ENCODE data around the gene PSME3.
"Not testable (repeated sequence)": the region's sequence is repeated elsewhere in the genome, so short reads cannot be mapped to it uniquely, and the experiment has no call there.

DNA sequence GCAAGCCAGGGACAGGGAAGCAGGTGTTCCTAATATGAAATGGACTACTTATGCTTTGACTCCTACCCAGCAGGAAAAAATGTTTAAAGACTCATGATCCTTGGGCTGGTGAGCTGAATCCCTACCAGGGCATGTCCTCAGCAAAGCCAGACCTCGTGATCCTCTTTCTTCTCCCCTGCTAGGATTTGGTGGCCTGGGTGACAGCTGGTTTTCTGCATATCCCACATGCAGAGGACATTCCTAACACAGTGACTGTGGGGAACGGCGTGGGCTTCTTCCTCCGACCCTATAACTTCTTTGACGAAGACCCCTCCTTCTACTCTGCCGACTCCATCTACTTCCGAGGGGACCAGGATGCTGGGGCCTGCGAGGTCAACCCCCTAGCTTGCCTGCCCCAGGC lies 22.9 kb downstream of the PSME3 start:
- TF ChIP-seq POLR2AphosphoS5 (IDR thresholded peaks at IDR 0.05; ENCODE audit: low read depth); EZH2 (IDR thresholded peaks at IDR 0.05; ENCODE audit: low read depth, unreplicated experiment); EZH2phosphoT487 (IDR thresholded peaks at IDR 0.05; ENCODE audit: unreplicated experiment); JUNB (IDR thresholded peaks at IDR 0.05; ENCODE audit: unreplicated experiment); ZNF331 (CRISPR knock-in tag; IDR thresholded peaks at IDR 0.05; ENCODE audit: low read depth); CREB1 (CRISPR knock-in tag; IDR thresholded peaks at IDR 0.05; ENCODE audit: low read depth); NANOG (IDR thresholded peaks at IDR 0.05; ENCODE audit: borderline replicate concordance); STAT1 (IDR thresholded peaks at IDR 0.05; ENCODE audit: unreplicated experiment): not testable (repeated sequence)
- TF ChIP-seq, protein P1, sequence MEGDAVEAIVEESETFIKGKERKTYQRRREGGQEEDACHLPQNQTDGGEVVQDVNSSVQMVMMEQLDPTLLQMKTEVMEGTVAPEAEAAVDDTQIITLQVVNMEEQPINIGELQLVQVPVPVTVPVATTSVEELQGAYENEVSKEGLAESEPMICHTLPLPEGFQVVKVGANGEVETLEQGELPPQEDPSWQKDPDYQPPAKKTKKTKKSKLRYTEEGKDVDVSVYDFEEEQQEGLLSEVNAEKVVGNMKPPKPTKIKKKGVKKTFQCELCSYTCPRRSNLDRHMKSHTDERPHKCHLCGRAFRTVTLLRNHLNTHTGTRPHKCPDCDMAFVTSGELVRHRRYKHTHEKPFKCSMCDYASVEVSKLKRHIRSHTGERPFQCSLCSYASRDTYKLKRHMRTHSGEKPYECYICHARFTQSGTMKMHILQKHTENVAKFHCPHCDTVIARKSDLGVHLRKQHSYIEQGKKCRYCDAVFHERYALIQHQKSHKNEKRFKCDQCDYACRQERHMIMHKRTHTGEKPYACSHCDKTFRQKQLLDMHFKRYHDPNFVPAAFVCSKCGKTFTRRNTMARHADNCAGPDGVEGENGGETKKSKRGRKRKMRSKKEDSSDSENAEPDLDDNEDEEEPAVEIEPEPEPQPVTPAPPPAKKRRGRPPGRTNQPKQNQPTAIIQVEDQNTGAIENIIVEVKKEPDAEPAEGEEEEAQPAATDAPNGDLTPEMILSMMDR (conservative IDR thresholded peaks at IDR 0.05; ENCODE audit: low read depth in 2 of 2) = not testable (repeated sequence)
- TF ChIP-seq, protein P2, sequence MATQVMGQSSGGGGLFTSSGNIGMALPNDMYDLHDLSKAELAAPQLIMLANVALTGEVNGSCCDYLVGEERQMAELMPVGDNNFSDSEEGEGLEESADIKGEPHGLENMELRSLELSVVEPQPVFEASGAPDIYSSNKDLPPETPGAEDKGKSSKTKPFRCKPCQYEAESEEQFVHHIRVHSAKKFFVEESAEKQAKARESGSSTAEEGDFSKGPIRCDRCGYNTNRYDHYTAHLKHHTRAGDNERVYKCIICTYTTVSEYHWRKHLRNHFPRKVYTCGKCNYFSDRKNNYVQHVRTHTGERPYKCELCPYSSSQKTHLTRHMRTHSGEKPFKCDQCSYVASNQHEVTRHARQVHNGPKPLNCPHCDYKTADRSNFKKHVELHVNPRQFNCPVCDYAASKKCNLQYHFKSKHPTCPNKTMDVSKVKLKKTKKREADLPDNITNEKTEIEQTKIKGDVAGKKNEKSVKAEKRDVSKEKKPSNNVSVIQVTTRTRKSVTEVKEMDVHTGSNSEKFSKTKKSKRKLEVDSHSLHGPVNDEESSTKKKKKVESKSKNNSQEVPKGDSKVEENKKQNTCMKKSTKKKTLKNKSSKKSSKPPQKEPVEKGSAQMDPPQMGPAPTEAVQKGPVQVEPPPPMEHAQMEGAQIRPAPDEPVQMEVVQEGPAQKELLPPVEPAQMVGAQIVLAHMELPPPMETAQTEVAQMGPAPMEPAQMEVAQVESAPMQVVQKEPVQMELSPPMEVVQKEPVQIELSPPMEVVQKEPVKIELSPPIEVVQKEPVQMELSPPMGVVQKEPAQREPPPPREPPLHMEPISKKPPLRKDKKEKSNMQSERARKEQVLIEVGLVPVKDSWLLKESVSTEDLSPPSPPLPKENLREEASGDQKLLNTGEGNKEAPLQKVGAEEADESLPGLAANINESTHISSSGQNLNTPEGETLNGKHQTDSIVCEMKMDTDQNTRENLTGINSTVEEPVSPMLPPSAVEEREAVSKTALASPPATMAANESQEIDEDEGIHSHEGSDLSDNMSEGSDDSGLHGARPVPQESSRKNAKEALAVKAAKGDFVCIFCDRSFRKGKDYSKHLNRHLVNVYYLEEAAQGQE (IDR thresholded peaks at IDR 0.05; ENCODE audit: unreplicated experiment) = not testable (repeated sequence)
- TF ChIP-seq, protein P3, sequence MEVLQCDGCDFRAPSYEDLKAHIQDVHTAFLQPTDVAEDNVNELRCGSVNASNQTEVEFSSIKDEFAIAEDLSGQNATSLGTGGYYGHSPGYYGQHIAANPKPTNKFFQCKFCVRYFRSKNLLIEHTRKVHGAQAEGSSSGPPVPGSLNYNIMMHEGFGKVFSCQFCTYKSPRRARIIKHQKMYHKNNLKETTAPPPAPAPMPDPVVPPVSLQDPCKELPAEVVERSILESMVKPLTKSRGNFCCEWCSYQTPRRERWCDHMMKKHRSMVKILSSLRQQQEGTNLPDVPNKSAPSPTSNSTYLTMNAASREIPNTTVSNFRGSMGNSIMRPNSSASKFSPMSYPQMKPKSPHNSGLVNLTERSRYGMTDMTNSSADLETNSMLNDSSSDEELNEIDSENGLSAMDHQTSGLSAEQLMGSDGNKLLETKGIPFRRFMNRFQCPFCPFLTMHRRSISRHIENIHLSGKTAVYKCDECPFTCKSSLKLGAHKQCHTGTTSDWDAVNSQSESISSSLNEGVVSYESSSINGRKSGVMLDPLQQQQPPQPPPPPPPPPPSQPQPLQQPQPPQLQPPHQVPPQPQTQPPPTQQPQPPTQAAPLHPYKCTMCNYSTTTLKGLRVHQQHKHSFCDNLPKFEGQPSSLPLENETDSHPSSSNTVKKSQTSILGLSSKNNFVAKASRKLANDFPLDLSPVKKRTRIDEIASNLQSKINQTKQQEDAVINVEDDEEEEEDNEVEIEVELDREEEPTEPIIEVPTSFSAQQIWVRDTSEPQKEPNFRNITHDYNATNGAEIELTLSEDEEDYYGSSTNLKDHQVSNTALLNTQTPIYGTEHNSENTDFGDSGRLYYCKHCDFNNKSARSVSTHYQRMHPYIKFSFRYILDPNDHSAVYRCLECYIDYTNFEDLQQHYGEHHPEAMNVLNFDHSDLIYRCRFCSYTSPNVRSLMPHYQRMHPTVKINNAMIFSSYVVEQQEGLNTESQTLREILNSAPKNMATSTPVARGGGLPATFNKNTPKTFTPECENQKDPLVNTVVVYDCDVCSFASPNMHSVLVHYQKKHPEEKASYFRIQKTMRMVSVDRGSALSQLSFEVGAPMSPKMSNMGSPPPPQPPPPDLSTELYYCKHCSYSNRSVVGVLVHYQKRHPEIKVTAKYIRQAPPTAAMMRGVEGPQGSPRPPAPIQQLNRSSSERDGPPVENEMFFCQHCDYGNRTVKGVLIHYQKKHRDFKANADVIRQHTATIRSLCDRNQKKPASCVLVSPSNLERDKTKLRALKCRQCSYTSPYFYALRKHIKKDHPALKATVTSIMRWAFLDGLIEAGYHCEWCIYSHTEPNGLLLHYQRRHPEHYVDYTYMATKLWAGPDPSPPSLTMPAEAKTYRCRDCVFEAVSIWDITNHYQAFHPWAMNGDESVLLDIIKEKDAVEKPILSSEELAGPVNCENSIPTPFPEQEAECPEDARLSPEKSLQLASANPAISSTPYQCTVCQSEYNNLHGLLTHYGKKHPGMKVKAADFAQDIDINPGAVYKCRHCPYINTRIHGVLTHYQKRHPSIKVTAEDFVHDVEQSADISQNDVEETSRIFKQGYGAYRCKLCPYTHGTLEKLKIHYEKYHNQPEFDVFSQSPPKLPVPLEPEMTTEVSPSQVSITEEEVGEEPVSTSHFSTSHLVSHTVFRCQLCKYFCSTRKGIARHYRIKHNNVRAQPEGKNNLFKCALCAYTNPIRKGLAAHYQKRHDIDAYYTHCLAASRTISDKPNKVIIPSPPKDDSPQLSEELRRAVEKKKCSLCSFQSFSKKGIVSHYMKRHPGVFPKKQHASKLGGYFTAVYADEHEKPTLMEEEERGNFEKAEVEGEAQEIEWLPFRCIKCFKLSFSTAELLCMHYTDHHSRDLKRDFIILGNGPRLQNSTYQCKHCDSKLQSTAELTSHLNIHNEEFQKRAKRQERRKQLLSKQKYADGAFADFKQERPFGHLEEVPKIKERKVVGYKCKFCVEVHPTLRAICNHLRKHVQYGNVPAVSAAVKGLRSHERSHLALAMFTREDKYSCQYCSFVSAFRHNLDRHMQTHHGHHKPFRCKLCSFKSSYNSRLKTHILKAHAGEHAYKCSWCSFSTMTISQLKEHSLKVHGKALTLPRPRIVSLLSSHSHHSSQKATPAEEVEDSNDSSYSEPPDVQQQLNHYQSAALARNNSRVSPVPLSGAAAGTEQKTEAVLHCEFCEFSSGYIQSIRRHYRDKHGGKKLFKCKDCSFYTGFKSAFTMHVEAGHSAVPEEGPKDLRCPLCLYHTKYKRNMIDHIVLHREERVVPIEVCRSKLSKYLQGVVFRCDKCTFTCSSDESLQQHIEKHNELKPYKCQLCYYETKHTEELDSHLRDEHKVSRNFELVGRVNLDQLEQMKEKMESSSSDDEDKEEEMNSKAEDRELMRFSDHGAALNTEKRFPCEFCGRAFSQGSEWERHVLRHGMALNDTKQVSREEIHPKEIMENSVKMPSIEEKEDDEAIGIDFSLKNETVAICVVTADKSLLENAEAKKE (CRISPR knock-in tag; IDR thresholded peaks at IDR 0.05) = not testable (repeated sequence)
- TF ChIP-seq, protein P4, sequence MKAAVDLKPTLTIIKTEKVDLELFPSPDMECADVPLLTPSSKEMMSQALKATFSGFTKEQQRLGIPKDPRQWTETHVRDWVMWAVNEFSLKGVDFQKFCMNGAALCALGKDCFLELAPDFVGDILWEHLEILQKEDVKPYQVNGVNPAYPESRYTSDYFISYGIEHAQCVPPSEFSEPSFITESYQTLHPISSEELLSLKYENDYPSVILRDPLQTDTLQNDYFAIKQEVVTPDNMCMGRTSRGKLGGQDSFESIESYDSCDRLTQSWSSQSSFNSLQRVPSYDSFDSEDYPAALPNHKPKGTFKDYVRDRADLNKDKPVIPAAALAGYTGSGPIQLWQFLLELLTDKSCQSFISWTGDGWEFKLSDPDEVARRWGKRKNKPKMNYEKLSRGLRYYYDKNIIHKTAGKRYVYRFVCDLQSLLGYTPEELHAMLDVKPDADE (IDR thresholded peaks at IDR 0.05) = not testable (repeated sequence)

All from GM23338 (cell line).